Measurements from ENCODE around the gene TNK2.

The TNK2 gene

GRCh38 chr3:195887670-195888069 lies 20.7 kb downstream of the TNK2 start:
- Histone ChIP-seq H3K4me3 (ENCODE audit: low read depth, low read length) (no peak overlapping the region), H3K27me3 (no peaks in the 10 kb centered on the region), H3K9me3 (no peaks in the 10 kb centered on the region), H3K36me3 (peaks cover 3% of the 10 kb centered on the region; the same call in 1 of the 2 replicates), H3K4me1 (0 out of 2 replicates have a peak, but pooled peaks cover 2% of the 10 kb centered on the region)
- no peak for DNase-seq
- TF ChIP-seq, protein P1, sequence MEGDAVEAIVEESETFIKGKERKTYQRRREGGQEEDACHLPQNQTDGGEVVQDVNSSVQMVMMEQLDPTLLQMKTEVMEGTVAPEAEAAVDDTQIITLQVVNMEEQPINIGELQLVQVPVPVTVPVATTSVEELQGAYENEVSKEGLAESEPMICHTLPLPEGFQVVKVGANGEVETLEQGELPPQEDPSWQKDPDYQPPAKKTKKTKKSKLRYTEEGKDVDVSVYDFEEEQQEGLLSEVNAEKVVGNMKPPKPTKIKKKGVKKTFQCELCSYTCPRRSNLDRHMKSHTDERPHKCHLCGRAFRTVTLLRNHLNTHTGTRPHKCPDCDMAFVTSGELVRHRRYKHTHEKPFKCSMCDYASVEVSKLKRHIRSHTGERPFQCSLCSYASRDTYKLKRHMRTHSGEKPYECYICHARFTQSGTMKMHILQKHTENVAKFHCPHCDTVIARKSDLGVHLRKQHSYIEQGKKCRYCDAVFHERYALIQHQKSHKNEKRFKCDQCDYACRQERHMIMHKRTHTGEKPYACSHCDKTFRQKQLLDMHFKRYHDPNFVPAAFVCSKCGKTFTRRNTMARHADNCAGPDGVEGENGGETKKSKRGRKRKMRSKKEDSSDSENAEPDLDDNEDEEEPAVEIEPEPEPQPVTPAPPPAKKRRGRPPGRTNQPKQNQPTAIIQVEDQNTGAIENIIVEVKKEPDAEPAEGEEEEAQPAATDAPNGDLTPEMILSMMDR (IDR thresholded peaks at IDR 0.05; ENCODE audit: low read depth, low read length), result no peak

GRCh38 chr3:195886181-195887141 lies 21.9 kb downstream of the TNK2 start:
- DNase-seq, result no peak
- Histone ChIP-seq H3K4me3 (ENCODE audit: low read depth, low read length) (no peak overlapping the region), H3K27me3 (no peaks in the 10 kb centered on the region), H3K36me3 (peaks cover 3% of the 10 kb centered on the region; the same call in 1 of the 2 replicates), H3K4me1 (0 out of 2 replicates have a peak, but pooled peaks cover 2% of the 10 kb centered on the region), H3K9me3 (no peaks in the 10 kb centered on the region)
- TF ChIP-seq, protein P1 (IDR thresholded peaks at IDR 0.05; ENCODE audit: low read depth, low read length), result no peak

DNA sequence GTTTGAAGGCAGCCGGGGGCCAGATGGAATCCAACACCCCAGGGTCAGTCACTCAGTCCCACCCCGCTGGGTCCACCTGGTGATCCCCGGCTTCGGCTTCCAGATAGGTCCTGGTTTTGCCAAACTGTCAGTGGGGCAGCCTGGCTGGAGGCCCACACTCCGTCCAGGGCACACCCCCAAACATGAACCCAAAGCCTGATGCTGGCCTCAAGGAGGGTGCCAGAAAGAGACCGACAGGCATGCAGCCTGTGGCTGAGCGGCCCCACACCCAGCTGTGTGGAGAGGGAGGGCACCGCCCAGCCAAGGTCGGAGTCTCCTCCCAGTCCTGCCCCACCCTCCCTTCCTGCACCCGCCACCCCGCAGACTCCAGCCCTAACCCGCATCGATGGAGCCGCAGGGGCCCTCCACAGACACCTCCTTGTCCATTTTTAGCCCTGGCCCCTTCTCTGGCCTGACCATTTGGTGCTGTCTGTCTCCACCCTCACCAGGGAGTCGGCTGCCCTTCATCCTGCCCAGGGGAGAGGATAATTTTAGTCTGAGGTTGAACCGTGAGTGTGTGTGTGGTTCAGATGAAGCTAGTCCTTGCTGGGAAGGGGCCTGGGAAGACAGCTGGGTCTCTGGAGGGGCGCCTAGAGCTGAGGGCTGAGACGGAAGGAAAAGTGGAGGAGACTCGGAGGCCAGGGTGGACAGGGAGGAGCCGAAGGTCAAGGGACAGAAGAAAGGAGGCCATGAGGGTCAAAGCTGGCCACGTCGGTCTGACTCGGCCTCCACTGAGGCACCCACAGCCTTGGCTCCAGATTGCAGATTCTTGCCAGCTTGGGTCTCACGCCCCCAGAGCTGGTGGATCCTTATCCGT lies 23.1 kb downstream of the TNK2 start:
- DNase-seq, result no peak
- H3K36me3 ChIP-seq, result peaks cover 3% of the 10 kb centered on the region; the same call in 1 of the 2 replicates

DNA sequence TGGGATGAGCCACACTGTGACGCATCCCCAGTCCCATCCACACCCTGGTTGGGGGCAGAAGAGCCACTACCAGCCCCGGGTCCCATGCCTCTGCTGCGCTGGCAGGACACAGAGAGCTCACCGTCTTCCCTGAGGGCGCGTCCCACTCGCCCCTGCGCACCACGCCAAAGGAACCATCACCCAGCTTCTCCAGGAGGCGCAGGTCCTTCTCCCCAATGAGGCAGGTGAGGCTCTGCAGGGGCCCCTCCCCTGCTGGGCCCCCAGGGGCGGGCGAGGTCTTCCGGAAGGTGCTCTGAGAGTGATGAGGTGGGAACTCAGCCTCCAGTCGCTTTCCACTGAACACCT lies 23.7 kb downstream of the TNK2 start:
- Histone ChIP-seq H3K9me3 (no peaks in the 10 kb centered on the region), H3K27me3 (no peaks in the 10 kb centered on the region), H3K4me3 (ENCODE audit: low read depth, low read length) (no peak overlapping the region), H3K4me1 (0 out of 2 replicates have a peak, but pooled peaks cover 2% of the 10 kb centered on the region), H3K36me3 (peaks cover 3% of the 10 kb centered on the region; the same call in 1 of the 2 replicates)
- TF ChIP-seq, protein P1 (IDR thresholded peaks at IDR 0.05; ENCODE audit: low read depth, low read length), result no peak
- DNase-seq, result no peak

More for the DNA sequence above, 23.1 kb downstream of the TNK2 start:
- Histone ChIP-seq H3K4me3 (ENCODE audit: low read depth, low read length) (no peak overlapping the region), H3K9me3 (no peaks in the 10 kb centered on the region), H3K27me3 (no peaks in the 10 kb centered on the region), H3K4me1 (0 out of 2 replicates have a peak, but pooled peaks cover 2% of the 10 kb centered on the region)
- TF ChIP-seq, protein P1 (IDR thresholded peaks at IDR 0.05; ENCODE audit: low read depth, low read length), result no peak

- TF ChIP-seq, protein P1 (IDR thresholded peaks at IDR 0.05; ENCODE audit: low read depth, low read length), result no peak
- no peak for DNase-seq
- no peaks in the 10 kb centered on the region for H3K9me3 ChIP-seq
- H3K27me3 ChIP-seq, result no peaks in the 10 kb centered on the region
- peaks cover 3% of the 10 kb centered on the region; the same call in 1 of the 2 replicates for H3K36me3 ChIP-seq
- no peak overlapping the region for H3K4me3 ChIP-seq (ENCODE audit: low read depth, low read length)
- H3K4me1 ChIP-seq, result 0 out of 2 replicates have a peak, but pooled peaks cover 2% of the 10 kb centered on the region
These were observed 24.6 kb downstream of the TNK2 start for GRCh38 chr3:195883801-195884200.
